ENCODE data around the gene HEXIM1. TPM values are rescaled to one million over a fixed set of nuclear protein-coding genes. Genes with fewer than 3 reads are reported as not detected.

Gene HEXIM1
- total and polyA plus RNA-seq, 8 donors: 6.8 to 17.2 (median 12.0) TPM

- no peak for ATAC-seq
- 67 to 79% methylated on average over 9 of the region's 9 CpGs for WGBS, 2 donors
- intact Hi-C loops (cut with DNase I): loop anchor here in 1 of 3 donors (10.0 kb wide), 2 partner anchors 189 to 339 kb away; no protein-coding TSS in a partner anchor
- H3K9me3 ChIP-seq: no peaks in the 10 kb centered on the region
- peak in 1 of 6 donors; percentile 47 for DNase-seq
- H3K27ac ChIP-seq: no peak overlapping the region
- no peaks in the 10 kb centered on the region for H3K4me1 ChIP-seq
- H3K36me3 ChIP-seq: peaks cover 0 to 6% (median 0%) of the 10 kb centered on the region in 3 donors
- H3K4me3 ChIP-seq: no peak overlapping the region
- TF ChIP-seq CTCF (IDR thresholded peaks at IDR 0.05): no peak
- FAIRE-seq: no peak
- H3K27me3 ChIP-seq: no peaks in the 10 kb centered on the region
Observed at GRCh38 chr17:45113424-45113754, 34.9 kb upstream of the HEXIM1 start.

GRCh38 chr17:45114117-45114932, 34.0 kb upstream of the HEXIM1 start:
- no peaks in the 10 kb centered on the region for H3K4me1 ChIP-seq
- FAIRE-seq (no peak), ATAC-seq (no peak), DNase-seq (peak in 1 of 6 donors; percentile 16)
- no peak for TF ChIP-seq CTCF (IDR thresholded peaks at IDR 0.05)
- no peaks in the 10 kb centered on the region for H3K27me3 ChIP-seq
- H3K36me3 ChIP-seq: no peaks in the 10 kb centered on the region
- H3K27ac ChIP-seq: no peak overlapping the region
- intact Hi-C loops (cut with DNase I): loop anchor here in 1 of 3 donors (10.0 kb wide), 2 partner anchors 190 to 340 kb away; no protein-coding TSS in a partner anchor
- no peak overlapping the region for H3K4me3 ChIP-seq
- 81 to 85% methylated on average over 19 of the region's 19 CpGs for WGBS, 2 donors
- H3K9me3 ChIP-seq: no peaks in the 10 kb centered on the region

- no peaks in the 10 kb centered on the region for H3K9me3 ChIP-seq
- 84 to 85% methylated on average over 24 to 26 of the region's 26 CpGs for WGBS, 2 donors
- TF ChIP-seq CTCF (IDR thresholded peaks at IDR 0.05): no peak
- no peaks in the 10 kb centered on the region for H3K27me3 ChIP-seq
- DNase-seq: no peak
- no peak for ATAC-seq
- no peak overlapping the region for H3K4me3 ChIP-seq
- intact Hi-C loops (cut with DNase I): loop anchor here in 1 of 3 donors (10.0 kb wide), 2 partner anchors 190 to 340 kb away; no protein-coding TSS in a partner anchor
- no peaks in the 10 kb centered on the region for H3K4me1 ChIP-seq
- no peak for FAIRE-seq
- H3K27ac ChIP-seq: no peak overlapping the region
- H3K36me3 ChIP-seq: no peaks in the 10 kb centered on the region
Observed at GRCh38 chr17:45115015-45115625, 33.2 kb upstream of the HEXIM1 start.

GRCh38 chr17:45115871-45116270, 32.4 kb upstream of the HEXIM1 start:
- H3K9me3 ChIP-seq: no peaks in the 10 kb centered on the region
- no peak overlapping the region for H3K27ac ChIP-seq
- no peak overlapping the region for H3K4me3 ChIP-seq
- H3K36me3 ChIP-seq: no peaks in the 10 kb centered on the region
- 72 to 82% methylated on average over 11 of the region's 11 CpGs for WGBS, 2 donors
- DNase-seq: no peak
- no peaks in the 10 kb centered on the region for H3K27me3 ChIP-seq
- TF ChIP-seq CTCF (IDR thresholded peaks at IDR 0.05): no peak
- FAIRE-seq: no peak
- intact Hi-C loops (cut with DNase I): loop anchor here in 1 of 3 donors (10.0 kb wide), 2 partner anchors 191 to 341 kb away; no protein-coding TSS in a partner anchor
- no peaks in the 10 kb centered on the region for H3K4me1 ChIP-seq
- no peak for ATAC-seq
